H7 (cell line): ENCODE data around the gene SLFNL1. TPM values are rescaled to one million over a fixed set of nuclear protein-coding genes. Genes with fewer than 3 reads are reported as not detected.

Experiments
- DNase-seq: peaks from one replicate; pipeline ENCODE4 v3.0.0; 2012
- H3K27me3 ChIP-seq: 2 replicates; pipeline ENCODE4 v1.6.0; 2011; ENCODE audit warnings: mild to moderate bottlenecking, low read length; ENCODE audit not compliant: control insufficient read depth, insufficient read depth
- H3K36me3 ChIP-seq: replicated peaks from 2 replicates; pipeline ENCODE4 v1.5.1; 2011; ENCODE audit warnings: low read length; ENCODE audit not compliant: control insufficient read depth, insufficient read depth
- H3K4me3 ChIP-seq: 2 replicates; pipeline ENCODE4 v1.5.1; 2011; ENCODE audit warnings: low read depth, mild to moderate bottlenecking, control low read depth, low read length, moderate library complexity; ENCODE audit not compliant: insufficient read depth
- total RNA-seq: library from RNA; depleted of rRNA; stranded (reverse); fragments of >200 nt; shearing (Covaris generic); gene quantifications from 2 replicates; pipeline ENCODE4 v1.2.3, GENCODE V29; 2014; rRNA removed

Gene SLFNL1
- 0.30 TPM in 1 of 2 replicates, not detected in the other for total RNA-seq

DNA sequence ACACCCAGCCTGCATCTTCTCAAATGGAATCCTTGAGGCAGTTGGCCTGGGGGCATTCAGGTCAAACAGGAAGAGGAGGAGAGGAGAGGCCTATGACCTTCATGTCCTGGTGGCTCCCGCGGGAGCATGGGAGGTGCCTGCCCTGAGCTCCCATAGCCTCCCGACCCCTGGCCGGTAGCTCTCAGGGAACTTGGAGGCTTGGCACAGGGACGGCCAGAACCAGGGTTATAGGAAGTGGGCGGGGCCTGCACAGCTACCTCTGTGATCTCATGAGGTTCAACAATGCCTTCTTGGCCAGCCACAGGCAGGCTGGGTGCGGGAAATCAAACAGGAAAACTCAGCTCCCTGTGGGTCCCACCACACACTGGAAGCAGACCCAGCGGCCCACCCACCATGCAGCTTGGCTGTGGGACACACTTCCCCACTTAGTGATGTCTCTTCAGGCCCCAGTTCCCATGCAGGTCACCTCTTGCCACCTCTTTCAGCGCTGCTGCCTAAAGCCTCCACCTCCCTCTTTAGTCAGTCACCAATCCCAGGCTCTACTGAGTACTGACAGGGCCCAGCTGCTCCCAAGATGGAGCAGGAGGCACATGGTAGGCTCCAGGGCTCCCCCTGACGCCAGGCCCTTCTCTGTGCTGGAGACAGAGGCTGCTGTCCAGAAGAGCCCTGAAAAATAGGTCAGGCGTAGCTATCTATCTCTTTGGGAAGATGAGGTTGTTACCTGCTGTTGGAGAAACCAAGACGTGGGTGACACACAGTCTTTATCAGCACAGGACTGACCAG is at the start of gene SLFNL1:
Gene SLFNL1 (minus strand): TSS at position 200 of the 783 bp plus-strand sequence. CDS start 1,065 bp downstream, outside the sequence.
- H3K36me3 ChIP-seq = peaks cover 5% of the 10 kb centered on the region
- no peak within 1 kb of the TSS for H3K4me3 ChIP-seq
- DNase-seq = peak; percentile 82
- peaks cover 3% of the 10 kb centered on the region for H3K27me3 ChIP-seq

- no peaks in the 10 kb centered on the region; the same call in 1 of the 2 replicates for H3K36me3 ChIP-seq
- no peak for DNase-seq
- H3K4me3 ChIP-seq = no peak overlapping the region
- H3K27me3 ChIP-seq = no peaks in the 10 kb centered on the region
Measured at GRCh38 chr1:41056907-41057306, 35.4 kb upstream of the SLFNL1 start.

- H3K36me3 ChIP-seq = peaks cover 2% of the 10 kb centered on the region; the same call in 1 of the 2 replicates
- DNase-seq = no peak
- no peaks in the 10 kb centered on the region for H3K27me3 ChIP-seq
- no peak overlapping the region for H3K4me3 ChIP-seq
Measured at GRCh38 chr1:41053316-41053715, 31.8 kb upstream of the SLFNL1 start.

GRCh38 chr1:41051022-41051421 is 29.5 kb upstream of the SLFNL1 start:
- no peaks in the 10 kb centered on the region for H3K27me3 ChIP-seq
- no peak for DNase-seq
- H3K36me3 ChIP-seq = peaks cover 2% of the 10 kb centered on the region; the same call in 1 of the 2 replicates
- H3K4me3 ChIP-seq = no peak overlapping the region

DNA sequence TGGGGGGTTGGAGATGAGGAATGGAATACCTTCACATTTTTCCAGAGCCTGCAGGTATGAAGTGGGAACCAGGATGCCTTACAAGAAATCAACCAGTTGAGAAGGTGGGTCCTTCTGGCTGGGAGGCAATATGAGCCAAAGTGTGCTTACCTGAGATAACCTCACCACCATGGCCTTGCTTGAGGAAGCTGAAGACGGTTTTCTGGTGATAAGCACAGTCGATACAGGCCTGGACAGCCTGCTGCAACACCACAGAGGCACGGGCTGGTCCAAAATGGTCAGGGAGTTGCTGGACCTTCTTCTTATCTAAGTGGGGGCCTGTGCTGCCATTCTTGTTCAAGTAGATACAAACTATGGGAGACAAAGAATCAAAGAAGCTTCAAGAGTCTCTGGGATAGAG is 27.0 kb upstream of the SLFNL1 start:
- Histone ChIP-seq H3K27me3 (no peaks in the 10 kb centered on the region), H3K36me3 (peaks cover 2% of the 10 kb centered on the region; the same call in 1 of the 2 replicates), H3K4me3 (no peak overlapping the region)
- no peak for DNase-seq

- H3K27me3 ChIP-seq = no peaks in the 10 kb centered on the region
- no peak overlapping the region for H3K4me3 ChIP-seq
- no peak for DNase-seq
- peaks cover 2% of the 10 kb centered on the region; the same call in 1 of the 2 replicates for H3K36me3 ChIP-seq
Measured at GRCh38 chr1:41046347-41046775, 24.8 kb upstream of the SLFNL1 start.

DNA sequence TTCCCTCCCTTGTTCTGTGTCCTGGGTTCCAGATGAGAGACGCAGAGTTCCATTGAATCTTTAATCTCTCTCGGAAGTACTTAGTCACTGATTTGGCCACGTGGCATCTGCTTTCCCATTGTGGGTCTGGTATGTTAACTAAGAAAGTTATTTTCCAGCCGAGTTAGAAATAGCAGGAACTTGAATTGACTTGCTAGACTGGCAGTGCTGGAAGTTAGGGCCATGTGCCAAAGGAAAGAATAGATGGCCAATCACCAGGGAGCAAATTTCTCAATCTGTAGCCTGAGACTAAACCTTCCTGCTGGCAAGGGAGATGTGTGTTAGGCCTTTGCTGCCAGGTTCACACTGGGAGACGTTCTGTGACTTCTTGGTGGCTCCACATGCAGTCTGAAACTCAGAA is 24.2 kb upstream of the SLFNL1 start:
- Histone ChIP-seq H3K36me3 (peaks cover 2% of the 10 kb centered on the region; the same call in 1 of the 2 replicates), H3K27me3 (no peaks in the 10 kb centered on the region), H3K4me3 (no peak overlapping the region)
- DNase-seq = no peak

- no peak overlapping the region for H3K4me3 ChIP-seq
- no peak for DNase-seq
- no peaks in the 10 kb centered on the region for H3K27me3 ChIP-seq
- H3K36me3 ChIP-seq = peaks cover 2% of the 10 kb centered on the region; the same call in 1 of the 2 replicates
Measured at GRCh38 chr1:41044187-41044586, 22.7 kb upstream of the SLFNL1 start.

DNA sequence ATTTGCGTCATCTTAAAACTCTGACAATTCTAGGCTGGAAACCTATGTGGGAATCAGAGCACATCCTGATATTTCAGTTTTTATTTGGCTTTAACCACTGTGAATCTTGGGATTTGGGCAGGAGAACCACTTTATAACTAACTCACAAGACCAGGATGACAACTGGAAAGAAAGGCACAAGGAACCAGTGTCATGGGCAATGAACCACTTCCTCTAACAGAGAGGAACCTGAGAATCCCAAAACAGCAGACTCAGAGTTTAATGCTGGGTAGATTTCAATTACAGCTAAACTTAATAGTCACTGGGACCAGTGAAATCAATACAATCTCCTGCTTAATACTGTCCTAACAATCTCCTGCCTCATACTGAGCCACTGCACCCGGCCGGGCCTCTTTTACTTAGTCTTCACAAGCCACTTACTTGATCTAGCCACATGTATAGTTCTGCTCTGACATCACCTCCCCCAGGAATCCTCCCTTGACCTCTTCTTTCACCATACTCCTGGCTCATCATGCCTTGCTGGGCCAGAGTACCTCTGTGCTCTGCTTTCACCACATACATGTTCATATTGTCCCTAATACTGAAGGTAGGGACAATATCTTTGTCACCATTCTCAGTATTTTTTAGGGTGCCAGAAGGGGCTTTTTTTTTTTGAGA is 20.2 kb upstream of the SLFNL1 start:
- Histone ChIP-seq H3K4me3 (no peak overlapping the region), H3K27me3 (no peaks in the 10 kb centered on the region), H3K36me3 (no peaks in the 10 kb centered on the region; the same call in 1 of the 2 replicates)
- no peak for DNase-seq

- no peak for DNase-seq
- Histone ChIP-seq H3K36me3 (peaks cover 2% of the 10 kb centered on the region), H3K4me3 (no peak overlapping the region), H3K27me3 (no peaks in the 10 kb centered on the region)
Measured at GRCh38 chr1:41038110-41038509, 16.6 kb upstream of the SLFNL1 start.

GRCh38 chr1:41037116-41037903 is 15.8 kb upstream of the SLFNL1 start:
- DNase-seq = no peak
- Histone ChIP-seq H3K27me3 (no peaks in the 10 kb centered on the region), H3K4me3 (no peak overlapping the region), H3K36me3 (peaks cover 2% of the 10 kb centered on the region)

- Histone ChIP-seq H3K36me3 (peaks cover 2% of the 10 kb centered on the region), H3K4me3 (no peak overlapping the region), H3K27me3 (no peaks in the 10 kb centered on the region)
- DNase-seq = no peak
Measured at GRCh38 chr1:41033272-41033671, 11.7 kb upstream of the SLFNL1 start.

DNA sequence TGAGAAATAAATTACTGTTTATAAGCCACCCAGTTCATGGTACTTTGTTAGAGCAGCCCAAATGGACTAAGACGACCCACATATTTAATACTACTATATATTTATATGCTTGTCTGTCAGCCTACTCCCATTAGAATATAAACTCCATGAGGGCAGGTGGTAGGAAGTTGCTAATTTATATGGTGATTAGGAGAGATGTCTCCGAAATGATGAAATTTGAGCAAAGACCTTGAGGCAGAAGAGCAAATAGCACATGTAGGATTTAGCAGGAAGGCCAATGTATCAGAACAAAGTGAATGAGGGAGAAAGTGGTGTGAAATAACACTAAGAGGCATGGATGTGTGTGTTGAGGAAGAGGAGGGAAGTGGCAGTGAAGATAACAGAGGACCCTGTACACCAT is 10.6 kb upstream of the SLFNL1 start:
- Histone ChIP-seq H3K27me3 (no peaks in the 10 kb centered on the region), H3K36me3 (peaks cover 2% of the 10 kb centered on the region), H3K4me3 (no peak overlapping the region)
- DNase-seq = no peak

DNA sequence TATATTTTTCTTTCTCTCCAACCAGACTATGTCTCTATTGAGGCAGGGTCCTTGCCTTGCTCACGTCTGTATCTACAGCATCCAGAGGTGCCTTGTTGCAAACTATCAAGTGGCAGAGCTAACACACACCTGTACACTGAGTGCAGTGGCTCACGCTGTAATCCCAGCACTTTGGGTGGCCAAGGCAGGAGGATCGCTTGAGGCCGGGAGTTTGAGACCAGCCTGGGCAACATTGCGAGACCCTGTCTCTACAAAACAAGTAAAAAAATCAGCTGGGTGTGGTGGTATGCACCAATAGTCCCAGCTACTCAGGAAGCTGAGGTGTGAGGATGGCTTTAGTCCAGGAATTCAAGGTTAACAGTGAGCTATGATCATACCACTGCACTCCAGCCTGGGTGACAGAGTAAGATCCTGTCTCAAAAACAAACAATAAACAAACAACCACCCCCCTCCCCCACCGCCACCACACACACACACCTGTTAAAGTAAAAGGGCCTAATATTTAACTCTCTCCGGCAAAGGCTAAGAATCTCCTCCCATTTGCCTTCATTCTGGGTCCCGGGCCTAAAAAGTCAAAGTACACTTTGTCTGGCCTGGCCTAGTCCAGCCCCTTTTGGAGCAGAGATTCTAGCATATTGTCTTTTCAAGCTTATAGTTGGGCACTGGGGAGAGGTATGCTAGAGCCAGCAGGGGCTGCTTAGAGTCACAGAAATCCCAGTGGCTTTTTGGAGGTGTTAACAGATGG is 9.5 kb upstream of the SLFNL1 start:
- no peak for DNase-seq
- H3K36me3 ChIP-seq = peaks cover 2% of the 10 kb centered on the region
- H3K4me3 ChIP-seq = no peak overlapping the region
- H3K27me3 ChIP-seq = no peaks in the 10 kb centered on the region
